Neural cell (in vitro differentiated cells): Measurements from ENCODE around the gene GH1. TPM values are rescaled to one million over a fixed set of nuclear protein-coding genes. Genes with fewer than 3 reads are reported as not detected.
"Not testable (repeated sequence)": the region's sequence is repeated elsewhere in the genome, so short reads cannot be mapped to it uniquely, and the experiment has no call there.

Experiments
- H2AFZ ChIP-seq: fragments of 200-600, 300-800 bp; sonication (generic), shearing (Covaris generic); 2 replicates; pipeline ENCODE4 v1.6.0; 2014; ENCODE audit warnings: low read depth, mild to moderate bottlenecking, antibody characterized with exemption, low read length, moderate library complexity
- H3F3A ChIP-seq: fragments of 200-600 bp; shearing (Covaris generic); 2 replicates; pipeline ENCODE4 v1.6.1; 2016; ENCODE audit warnings: mild to moderate bottlenecking, moderate library complexity, mixed read lengths, antibody characterized with exemption, low read length; ENCODE audit not compliant: insufficient read depth, poor library complexity, severe bottlenecking
- H3K27ac ChIP-seq: fragments of 200-600, 300-800 bp; sonication (generic), shearing (Covaris generic); 2 replicates; pipeline ENCODE4 v1.5.1; 2014; ENCODE audit warnings: mild to moderate bottlenecking, low read length, moderate library complexity
- H3K27me3 ChIP-seq: fragments of 300-800, 200-600 bp; sonication (generic), shearing (Covaris generic); 2 replicates; pipeline ENCODE4 v1.6.0; 2014; ENCODE audit warnings: mild to moderate bottlenecking, low read depth, low read length, moderate library complexity; ENCODE audit not compliant: insufficient read depth
- H3K36me3 ChIP-seq: fragments of 300-800, 200-600 bp; sonication (generic), shearing (Covaris generic); 2 replicates; pipeline ENCODE4 v1.5.1; 2014; ENCODE audit warnings: mild to moderate bottlenecking, antibody characterized with exemption, low read length, moderate library complexity; ENCODE audit not compliant: insufficient read depth
- H3K4me2 ChIP-seq: fragments of 300-800, 200-600 bp; sonication (generic), shearing (Covaris generic); 2 replicates; pipeline ENCODE4 v1.6.0; 2014; ENCODE audit warnings: mild to moderate bottlenecking, low read length
- H3K4me3 ChIP-seq: fragments of 300-800, 200-600 bp; sonication (generic), shearing (Covaris generic); 2 replicates; pipeline ENCODE4 v1.5.1; 2014; ENCODE audit warnings: mild to moderate bottlenecking, low read length, moderate library complexity
- H3K79me2 ChIP-seq: fragments of 200-600 bp; shearing (Covaris generic); replicated peaks from 2 replicates; pipeline ENCODE4 v1.6.0; 2014; ENCODE audit warnings: mild to moderate bottlenecking, low read length, moderate library complexity; ENCODE audit not compliant: insufficient read depth
- H3K9ac ChIP-seq: fragments of 300-800, 200-600 bp; sonication (generic), shearing (Covaris generic); 2 replicates; pipeline ENCODE4 v1.6.1; 2016; ENCODE audit warnings: mild to moderate bottlenecking, low read length, mixed read lengths
- H3K9me2 ChIP-seq: fragments of 200-600 bp; shearing (Covaris generic); 2 replicates; pipeline ENCODE4 v1.6.1; 2016; ENCODE audit warnings: mild to moderate bottlenecking, low read length, mixed read lengths; ENCODE audit not compliant: insufficient read depth
- H3K9me3 ChIP-seq: fragments of 200-600, 300-800 bp; sonication (generic), shearing (Covaris generic); 2 replicates; pipeline ENCODE4 v1.6.1; 2016; ENCODE audit warnings: mild to moderate bottlenecking, mixed run types, low read length, moderate library complexity, mixed read lengths
- H4K20me1 ChIP-seq: fragments of 200-600 bp; shearing (Covaris generic); 2 replicates; pipeline ENCODE4 v1.6.1; 2016; ENCODE audit warnings: mild to moderate bottlenecking, mixed run types; ENCODE audit not compliant: insufficient read depth
- MXI1 ChIP-seq: fragments of 450-650 bp; conservative IDR thresholded peaks from 2 replicates; pipeline ENCODE4 v1.6.1; 2014; ENCODE audit warnings: antibody characterized with exemption, mild to moderate bottlenecking; ENCODE audit not compliant: poor library complexity, severe bottlenecking
- RAD21 ChIP-seq: fragments of 450-650 bp; conservative IDR thresholded peaks from 2 replicates; pipeline ENCODE4 v1.6.1; 2014; ENCODE audit warnings: antibody characterized with exemption, mild to moderate bottlenecking, moderate library complexity
- SMC3 ChIP-seq: fragments of 450-650 bp; conservative IDR thresholded peaks from 2 replicates; pipeline ENCODE4 v1.6.1; 2014; ENCODE audit warnings: antibody characterized with exemption, mild to moderate bottlenecking, moderate library complexity; ENCODE audit not compliant: poor library complexity
- polyA plus RNA-seq: library from polyadenylated mRNA; depleted of rRNA; stranded (reverse); fragments of >200 nt; gene quantifications from 2 replicates; pipeline ENCODE4 v1.2.3, GENCODE V29; 2014
- TF ChIP-seq, protein P1 (sequence below): fragments of 450-650 bp; IDR thresholded peaks from 2 replicates; pipeline ENCODE4 v1.5.1; 2014; ENCODE audit warnings: antibody characterized with exemption, mild to moderate bottlenecking, moderate library complexity; ENCODE audit not compliant: poor library complexity, severe bottlenecking

Gene GH1
- polyA plus RNA-seq, 1 donor from 2014 or later, result not detected

DNA sequence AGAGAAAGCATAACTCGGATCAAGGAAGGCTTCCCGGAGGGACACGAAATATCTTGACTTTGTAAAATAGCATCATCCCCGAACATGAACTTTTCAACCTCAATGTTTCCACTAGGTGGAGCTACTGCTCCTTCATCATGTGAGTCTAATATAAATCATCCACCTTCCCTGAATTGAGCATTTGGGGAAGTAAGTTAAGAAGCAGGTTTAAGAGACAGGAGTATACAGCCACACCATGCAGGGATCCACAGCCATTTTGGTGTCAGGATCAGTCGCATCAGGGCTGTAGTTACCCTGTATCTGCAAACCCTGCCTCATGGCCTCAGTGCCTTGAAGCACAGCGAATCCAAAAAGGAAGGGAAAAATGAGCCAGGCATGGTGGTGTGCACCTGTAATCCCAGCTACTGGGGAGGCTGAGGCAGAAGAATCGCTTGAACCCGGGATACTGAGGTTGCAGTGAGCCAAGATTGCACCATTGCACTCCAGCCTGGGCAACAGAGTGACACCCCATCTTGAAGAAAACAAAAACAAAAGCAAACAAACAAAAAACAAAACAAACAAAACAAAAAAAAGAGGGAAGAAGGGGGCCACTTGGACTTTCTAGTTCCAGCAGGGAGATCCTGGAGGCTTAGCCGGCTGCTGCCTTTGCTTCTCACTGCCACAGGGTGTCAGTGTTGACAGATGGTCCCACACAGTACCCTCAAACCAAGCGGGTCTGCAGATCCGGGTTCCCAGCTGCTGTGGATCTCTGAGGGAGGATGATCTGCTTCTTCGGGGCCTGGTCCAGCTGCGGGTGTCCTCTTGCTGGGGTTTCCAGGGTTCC is 29.4 kb downstream of the GH1 start:
- H3K27ac ChIP-seq, H3K4me2 ChIP-seq, H3K79me2 ChIP-seq, H3K9me2 ChIP-seq, H4K20me1 ChIP-seq, H3K4me3 ChIP-seq, H3K9me3 ChIP-seq, H2AFZ ChIP-seq, H3K36me3 ChIP-seq, H3K27me3 ChIP-seq, H3F3A ChIP-seq, H3K9ac ChIP-seq: not testable (repeated sequence)
- TF ChIP-seq RAD21 (peak; percentile 10), SMC3 (peak; percentile 34)
- TF ChIP-seq, protein P1, sequence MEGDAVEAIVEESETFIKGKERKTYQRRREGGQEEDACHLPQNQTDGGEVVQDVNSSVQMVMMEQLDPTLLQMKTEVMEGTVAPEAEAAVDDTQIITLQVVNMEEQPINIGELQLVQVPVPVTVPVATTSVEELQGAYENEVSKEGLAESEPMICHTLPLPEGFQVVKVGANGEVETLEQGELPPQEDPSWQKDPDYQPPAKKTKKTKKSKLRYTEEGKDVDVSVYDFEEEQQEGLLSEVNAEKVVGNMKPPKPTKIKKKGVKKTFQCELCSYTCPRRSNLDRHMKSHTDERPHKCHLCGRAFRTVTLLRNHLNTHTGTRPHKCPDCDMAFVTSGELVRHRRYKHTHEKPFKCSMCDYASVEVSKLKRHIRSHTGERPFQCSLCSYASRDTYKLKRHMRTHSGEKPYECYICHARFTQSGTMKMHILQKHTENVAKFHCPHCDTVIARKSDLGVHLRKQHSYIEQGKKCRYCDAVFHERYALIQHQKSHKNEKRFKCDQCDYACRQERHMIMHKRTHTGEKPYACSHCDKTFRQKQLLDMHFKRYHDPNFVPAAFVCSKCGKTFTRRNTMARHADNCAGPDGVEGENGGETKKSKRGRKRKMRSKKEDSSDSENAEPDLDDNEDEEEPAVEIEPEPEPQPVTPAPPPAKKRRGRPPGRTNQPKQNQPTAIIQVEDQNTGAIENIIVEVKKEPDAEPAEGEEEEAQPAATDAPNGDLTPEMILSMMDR, result peak; percentile 44

GRCh38 chr17:63885119-63885518 is 33.5 kb downstream of the GH1 start:
- not testable (repeated sequence) for H2AFZ ChIP-seq, H3K4me2 ChIP-seq, H3K9ac ChIP-seq, H3F3A ChIP-seq, H3K36me3 ChIP-seq, H3K9me3 ChIP-seq, H3K27ac ChIP-seq, H3K79me2 ChIP-seq, H3K4me3 ChIP-seq, H3K9me2 ChIP-seq, H3K27me3 ChIP-seq, H4K20me1 ChIP-seq

DNA sequence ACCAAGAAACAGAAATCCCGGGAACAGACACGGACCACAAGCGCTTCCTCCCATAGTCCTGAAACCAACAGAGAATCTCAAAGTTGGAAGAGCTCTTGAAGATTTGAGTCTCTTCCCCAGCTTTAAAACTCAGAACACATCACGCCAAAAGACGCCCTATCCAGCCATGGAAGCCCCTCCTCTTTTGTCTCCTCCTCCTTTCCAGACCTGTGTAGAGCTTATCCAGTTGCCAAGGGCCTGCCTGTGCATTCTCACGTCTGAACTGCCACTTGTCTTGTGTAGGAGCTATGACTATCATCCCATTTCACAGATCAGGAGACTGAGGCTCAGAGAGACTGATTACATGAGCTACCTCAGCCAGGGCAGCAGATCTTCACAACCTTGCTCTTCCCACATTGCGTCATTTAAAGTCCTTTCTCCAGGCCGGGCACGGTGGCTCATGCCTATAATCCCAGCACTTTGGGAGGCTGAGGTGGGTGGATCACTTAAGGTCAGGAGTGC is 36.0 kb downstream of the GH1 start:
- not testable (repeated sequence) for H3F3A ChIP-seq, H4K20me1 ChIP-seq, H3K4me3 ChIP-seq, H3K9ac ChIP-seq, H3K27ac ChIP-seq, H3K79me2 ChIP-seq, H2AFZ ChIP-seq, H3K9me2 ChIP-seq, H3K27me3 ChIP-seq, H3K36me3 ChIP-seq, H3K4me2 ChIP-seq, H3K9me3 ChIP-seq

DNA sequence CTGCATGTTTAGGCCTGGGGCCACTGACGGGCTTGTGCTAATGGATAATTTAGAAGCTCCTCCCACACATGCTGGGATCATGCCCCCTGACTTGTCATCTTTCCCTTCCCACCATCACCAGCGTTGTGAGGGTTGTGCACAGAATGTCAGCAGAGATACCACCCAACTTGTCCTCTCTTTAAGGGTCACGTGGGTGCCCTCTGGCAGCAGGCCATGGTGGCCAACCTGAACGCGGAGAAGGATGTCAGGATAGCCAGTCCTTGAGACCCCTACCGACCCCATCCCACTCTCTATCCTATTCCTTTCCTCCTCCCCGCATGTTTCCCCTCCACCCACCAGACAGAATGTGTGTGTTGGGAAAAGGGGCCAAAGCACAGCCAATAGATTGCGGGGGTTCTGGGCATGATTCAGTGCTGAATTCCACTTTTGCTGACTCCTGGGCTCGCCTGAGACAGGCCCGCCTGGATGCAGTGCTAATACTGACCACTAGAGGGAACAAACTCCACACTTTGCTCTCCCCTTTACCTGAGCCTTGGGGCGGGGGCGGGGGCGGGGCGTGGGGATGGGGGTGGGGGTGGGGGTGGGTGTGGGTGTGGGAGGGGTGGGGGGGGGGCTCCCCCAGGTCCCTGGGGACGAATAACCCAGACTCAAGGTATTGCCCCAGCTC is 36.6 kb downstream of the GH1 start, which contains the start of gene GH2:
TSS of gene GH2 (minus strand) at position 10 of the 667 bp plus-strand sequence. CDS start 143 bp downstream, outside the sequence.
- Histone ChIP-seq H3K27me3 (no peaks in the 10 kb centered on the region), H3K9ac (no peak within 1 kb of the TSS), H3K27ac (no peak within 1 kb of the TSS), H3F3A (no peaks in the 10 kb centered on the region), H3K4me2 (no peak within 1 kb of the TSS), H3K36me3 (no peaks in the 10 kb centered on the region), H2AFZ (no peak within 1 kb of the TSS), H4K20me1 (no peaks in the 10 kb centered on the region), H3K4me3 (no peak within 1 kb of the TSS), H3K9me3 (no peaks in the 10 kb centered on the region), H3K9me2 (no peaks in the 10 kb centered on the region), H3K79me2 (no peaks in the 10 kb centered on the region)
- TF ChIP-seq MXI1, result no peak
- TF ChIP-seq, protein P1, result peak; percentile 19

DNA sequence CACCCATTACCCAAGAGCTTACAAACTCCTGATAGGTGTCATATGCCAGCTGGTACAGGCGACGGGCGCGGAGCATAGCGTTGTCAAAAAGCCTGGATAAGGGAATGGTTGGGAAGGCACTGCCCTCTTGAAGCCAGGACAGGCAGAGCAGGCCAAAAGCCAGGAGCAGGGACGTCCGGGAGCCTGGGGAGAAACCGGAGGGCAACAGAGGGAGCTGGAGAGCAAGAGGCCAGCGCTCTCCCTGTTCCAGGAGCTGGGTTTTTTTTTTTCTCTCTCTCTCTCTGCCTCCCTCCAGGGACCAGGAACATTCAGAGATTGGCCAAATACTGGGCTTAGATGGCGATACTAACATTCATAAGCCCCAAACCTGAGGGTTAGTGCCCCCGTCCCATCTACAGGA is 37.3 kb downstream of the GH1 start:
- H3K4me2 ChIP-seq, H2AFZ ChIP-seq, H3K9ac ChIP-seq, H3K9me3 ChIP-seq, H3F3A ChIP-seq, H3K79me2 ChIP-seq, H3K27ac ChIP-seq, H3K27me3 ChIP-seq, H4K20me1 ChIP-seq, H3K36me3 ChIP-seq, H3K9me2 ChIP-seq, H3K4me3 ChIP-seq: not testable (repeated sequence)
